GM23338 (cell line): ENCODE results near the gene XPO6. TPM values are rescaled to one million over a fixed set of nuclear protein-coding genes. Genes with fewer than 3 reads are reported as not detected.

Experiments
- ATAC-seq: fragments of 200-7000 bp; cut with Tn5 transposase; 3 replicates; pipeline ENCODE4 v1.9.1; 2020
- DNase-seq: peaks from one replicate; pipeline ENCODE4 v3.0.0-alpha.2; 2015; ENCODE audit warnings: low spot score
- H2AFZ ChIP-seq: fragments of 200-600 bp; sonication (generic); 2 replicates; pipeline ENCODE4 v1.8.0; 2016; ENCODE audit warnings: antibody characterized with exemption, mild to moderate bottlenecking, moderate library complexity
- H3F3A ChIP-seq: fragments of 200-600 bp; sonication (generic); replicated peaks from 2 replicates; pipeline ENCODE4 v1.8.0; 2017; ENCODE audit warnings: antibody characterized with exemption, mixed run types, low read depth
- H3K27ac ChIP-seq: fragments of 200-600 bp; sonication (generic); 2 replicates; pipeline ENCODE4 v1.6.1; 2016; ENCODE audit warnings: low read depth
- H3K27me3 ChIP-seq: fragments of 200-600 bp; sonication (generic); 2 replicates; pipeline ENCODE4 v1.8.0; 2016; ENCODE audit warnings: mild to moderate bottlenecking, mixed run types, moderate library complexity; ENCODE audit not compliant: insufficient read depth
- H3K36me3 ChIP-seq: fragments of 200-600 bp; sonication (generic); 2 replicates; pipeline ENCODE4 v1.8.0; 2016; ENCODE audit warnings: mild to moderate bottlenecking; ENCODE audit not compliant: insufficient read depth
- H3K4me1 ChIP-seq: fragments of 200-600 bp; sonication (generic); 2 replicates; pipeline ENCODE4 v1.8.0; 2016; ENCODE audit warnings: mild to moderate bottlenecking, moderate library complexity; ENCODE audit not compliant: insufficient read depth
- H3K4me2 ChIP-seq: fragments of 200-600 bp; sonication (generic); 2 replicates; pipeline ENCODE4 v1.7.1; 2017; ENCODE audit warnings: mixed run types
- H3K4me3 ChIP-seq: fragments of 200-600 bp; sonication (generic); 2 replicates; pipeline ENCODE4 v1.6.1; 2016; ENCODE audit warnings: mixed run types
- H3K79me2 ChIP-seq: fragments of 200-600 bp; sonication (generic); replicated peaks from 2 replicates; pipeline ENCODE4 v1.8.0; 2017; ENCODE audit warnings: mild to moderate bottlenecking; ENCODE audit not compliant: insufficient read depth
- H3K9me2 ChIP-seq: fragments of 200-600 bp; sonication (generic); 2 replicates; pipeline ENCODE4 v1.8.0; 2017; ENCODE audit not compliant: insufficient read depth
- H4K20me1 ChIP-seq: fragments of 200-600 bp; sonication (generic); replicated peaks from 2 replicates; pipeline ENCODE4 v1.8.0; 2017; ENCODE audit warnings: mild to moderate bottlenecking; ENCODE audit not compliant: insufficient read depth
- H3K27ac Mint-ChIP-seq: 2 replicates; pipeline ENCODE4 v1.8.0; 2020; ENCODE audit warnings: inconsistent platforms, mild to moderate bottlenecking, moderate library complexity, mixed read lengths
- H3K27me3 Mint-ChIP-seq: 3 replicates; pipeline ENCODE4 v1.8.0; 2022; ENCODE audit warnings: low read depth, mild to moderate bottlenecking, moderate library complexity, mixed read lengths, inconsistent platforms; ENCODE audit not compliant: insufficient read depth, poor library complexity
- H3K36me3 Mint-ChIP-seq: 3 replicates; pipeline ENCODE4 v1.8.0; 2021; ENCODE audit warnings: low read depth, mild to moderate bottlenecking, inconsistent platforms, moderate library complexity, mixed read lengths
- H3K4me1 Mint-ChIP-seq: 3 replicates; pipeline ENCODE4 v1.8.0; 2020; ENCODE audit warnings: mild to moderate bottlenecking, inconsistent platforms, mixed read lengths
- H3K4me3 Mint-ChIP-seq: 3 replicates; pipeline ENCODE4 v1.8.0; 2021; ENCODE audit warnings: moderate library complexity, mild to moderate bottlenecking, inconsistent platforms, mixed read lengths
- H3K9me3 Mint-ChIP-seq: 3 replicates; pipeline ENCODE4 v1.8.0; 2020; ENCODE audit warnings: moderate library complexity, mild to moderate bottlenecking, inconsistent platforms, mixed read lengths
- CREB1 ChIP-seq: fragments of 250-450 bp; sonication (Bioruptor Pico); IDR thresholded peaks from 2 replicates; pipeline ENCODE4 v1.5.0; 2020; ENCODE audit warnings: low read depth, mild to moderate bottlenecking, moderate library complexity
- EZH2 ChIP-seq: fragments of 200-600 bp; sonication (generic); IDR thresholded peaks from one replicate; pipeline ENCODE4 v1.8.0; 2017; ENCODE audit warnings: antibody characterized with exemption, mild to moderate bottlenecking, low read depth; ENCODE audit not compliant: unreplicated experiment
- EZH2phosphoT487 ChIP-seq: fragments of 200-600 bp; sonication (generic); IDR thresholded peaks from one replicate; pipeline ENCODE4 v1.8.1; 2018; ENCODE audit warnings: antibody characterized with exemption; ENCODE audit not compliant: unreplicated experiment
- JUNB ChIP-seq: IDR thresholded peaks from one replicate; pipeline ENCODE4 v1.6.1; 2016; ENCODE audit warnings: antibody characterized with exemption; ENCODE audit not compliant: unreplicated experiment
- POLR2AphosphoS5 ChIP-seq: IDR thresholded peaks from 2 replicates; pipeline ENCODE4 v1.6.1; 2016; ENCODE audit warnings: antibody characterized with exemption, low read depth
- STAT1 ChIP-seq: IDR thresholded peaks from one replicate; pipeline ENCODE4 v1.6.1; 2016; ENCODE audit warnings: antibody characterized with exemption; ENCODE audit not compliant: unreplicated experiment
- ZNF331 ChIP-seq: fragments of 250-450 bp; sonication (Bioruptor Pico); IDR thresholded peaks from 2 replicates; pipeline ENCODE4 v1.5.0; 2020; ENCODE audit warnings: low read depth, mild to moderate bottlenecking, moderate library complexity
- polyA plus RNA-seq: library from polyadenylated mRNA; unstranded; fragments of >200 nt; fragmentation: Nextera tagmentation; extraction: Ambion mirVana; gene quantifications from 2 replicates; pipeline ENCODE4 v1.2.1, GENCODE V29; 2016
- total RNA-seq: library from RNA; depleted of rRNA; stranded (reverse); fragments of >200 nt; shearing (Covaris generic); gene quantifications from 2 replicates; pipeline ENCODE4 v1.2.3, GENCODE V29; 2014
- TF ChIP-seq, protein P1 (sequence below): fragments of 250-450 bp; sonication (Bioruptor Pico); IDR thresholded peaks from 2 replicates; pipeline ENCODE4 v1.5.0; 2020; ENCODE audit warnings: mild to moderate bottlenecking, moderate library complexity

XPO6 gene
- total and polyA plus RNA-seq, 2 experiments from 2014 or later, result 83.9 to 178 TPM

DNA sequence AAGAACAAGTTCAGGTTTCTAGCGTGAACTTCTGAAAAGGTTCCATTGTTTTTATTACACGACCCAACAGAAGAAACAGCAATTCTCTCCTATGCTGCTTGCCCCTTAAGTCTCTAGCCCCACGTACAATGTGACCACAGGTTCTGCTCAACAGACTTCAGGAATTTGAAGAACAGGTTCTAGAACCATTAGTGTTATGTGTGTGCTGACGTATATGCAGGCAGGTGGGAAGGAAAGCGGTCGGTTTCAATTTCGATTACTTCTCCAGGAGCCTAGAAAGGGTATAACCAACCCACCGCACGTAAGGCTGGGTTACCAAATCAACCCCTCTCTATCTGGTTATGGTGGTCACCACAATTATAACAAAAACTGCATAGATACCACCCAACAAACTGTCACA is 39.4 kb downstream of the XPO6 start:
- no peaks in the 10 kb centered on the region for H3K4me1 ChIP-seq
- no peak overlapping the region for H2AFZ ChIP-seq
- H3K79me2 ChIP-seq, result peaks cover 59% of the 10 kb centered on the region
- H3K9me2 ChIP-seq, result no peaks in the 10 kb centered on the region
- no peak for ATAC-seq
- H3F3A ChIP-seq, result no peaks in the 10 kb centered on the region
- H3K4me3 ChIP-seq, result no peak overlapping the region
- TF ChIP-seq JUNB (no peak), POLR2AphosphoS5 (no peak), ZNF331 (CRISPR knock-in tag) (no peak), EZH2phosphoT487 (no peak), EZH2 (no peak), CREB1 (CRISPR knock-in tag) (no peak), STAT1 (no peak)
- TF ChIP-seq, protein P1, sequence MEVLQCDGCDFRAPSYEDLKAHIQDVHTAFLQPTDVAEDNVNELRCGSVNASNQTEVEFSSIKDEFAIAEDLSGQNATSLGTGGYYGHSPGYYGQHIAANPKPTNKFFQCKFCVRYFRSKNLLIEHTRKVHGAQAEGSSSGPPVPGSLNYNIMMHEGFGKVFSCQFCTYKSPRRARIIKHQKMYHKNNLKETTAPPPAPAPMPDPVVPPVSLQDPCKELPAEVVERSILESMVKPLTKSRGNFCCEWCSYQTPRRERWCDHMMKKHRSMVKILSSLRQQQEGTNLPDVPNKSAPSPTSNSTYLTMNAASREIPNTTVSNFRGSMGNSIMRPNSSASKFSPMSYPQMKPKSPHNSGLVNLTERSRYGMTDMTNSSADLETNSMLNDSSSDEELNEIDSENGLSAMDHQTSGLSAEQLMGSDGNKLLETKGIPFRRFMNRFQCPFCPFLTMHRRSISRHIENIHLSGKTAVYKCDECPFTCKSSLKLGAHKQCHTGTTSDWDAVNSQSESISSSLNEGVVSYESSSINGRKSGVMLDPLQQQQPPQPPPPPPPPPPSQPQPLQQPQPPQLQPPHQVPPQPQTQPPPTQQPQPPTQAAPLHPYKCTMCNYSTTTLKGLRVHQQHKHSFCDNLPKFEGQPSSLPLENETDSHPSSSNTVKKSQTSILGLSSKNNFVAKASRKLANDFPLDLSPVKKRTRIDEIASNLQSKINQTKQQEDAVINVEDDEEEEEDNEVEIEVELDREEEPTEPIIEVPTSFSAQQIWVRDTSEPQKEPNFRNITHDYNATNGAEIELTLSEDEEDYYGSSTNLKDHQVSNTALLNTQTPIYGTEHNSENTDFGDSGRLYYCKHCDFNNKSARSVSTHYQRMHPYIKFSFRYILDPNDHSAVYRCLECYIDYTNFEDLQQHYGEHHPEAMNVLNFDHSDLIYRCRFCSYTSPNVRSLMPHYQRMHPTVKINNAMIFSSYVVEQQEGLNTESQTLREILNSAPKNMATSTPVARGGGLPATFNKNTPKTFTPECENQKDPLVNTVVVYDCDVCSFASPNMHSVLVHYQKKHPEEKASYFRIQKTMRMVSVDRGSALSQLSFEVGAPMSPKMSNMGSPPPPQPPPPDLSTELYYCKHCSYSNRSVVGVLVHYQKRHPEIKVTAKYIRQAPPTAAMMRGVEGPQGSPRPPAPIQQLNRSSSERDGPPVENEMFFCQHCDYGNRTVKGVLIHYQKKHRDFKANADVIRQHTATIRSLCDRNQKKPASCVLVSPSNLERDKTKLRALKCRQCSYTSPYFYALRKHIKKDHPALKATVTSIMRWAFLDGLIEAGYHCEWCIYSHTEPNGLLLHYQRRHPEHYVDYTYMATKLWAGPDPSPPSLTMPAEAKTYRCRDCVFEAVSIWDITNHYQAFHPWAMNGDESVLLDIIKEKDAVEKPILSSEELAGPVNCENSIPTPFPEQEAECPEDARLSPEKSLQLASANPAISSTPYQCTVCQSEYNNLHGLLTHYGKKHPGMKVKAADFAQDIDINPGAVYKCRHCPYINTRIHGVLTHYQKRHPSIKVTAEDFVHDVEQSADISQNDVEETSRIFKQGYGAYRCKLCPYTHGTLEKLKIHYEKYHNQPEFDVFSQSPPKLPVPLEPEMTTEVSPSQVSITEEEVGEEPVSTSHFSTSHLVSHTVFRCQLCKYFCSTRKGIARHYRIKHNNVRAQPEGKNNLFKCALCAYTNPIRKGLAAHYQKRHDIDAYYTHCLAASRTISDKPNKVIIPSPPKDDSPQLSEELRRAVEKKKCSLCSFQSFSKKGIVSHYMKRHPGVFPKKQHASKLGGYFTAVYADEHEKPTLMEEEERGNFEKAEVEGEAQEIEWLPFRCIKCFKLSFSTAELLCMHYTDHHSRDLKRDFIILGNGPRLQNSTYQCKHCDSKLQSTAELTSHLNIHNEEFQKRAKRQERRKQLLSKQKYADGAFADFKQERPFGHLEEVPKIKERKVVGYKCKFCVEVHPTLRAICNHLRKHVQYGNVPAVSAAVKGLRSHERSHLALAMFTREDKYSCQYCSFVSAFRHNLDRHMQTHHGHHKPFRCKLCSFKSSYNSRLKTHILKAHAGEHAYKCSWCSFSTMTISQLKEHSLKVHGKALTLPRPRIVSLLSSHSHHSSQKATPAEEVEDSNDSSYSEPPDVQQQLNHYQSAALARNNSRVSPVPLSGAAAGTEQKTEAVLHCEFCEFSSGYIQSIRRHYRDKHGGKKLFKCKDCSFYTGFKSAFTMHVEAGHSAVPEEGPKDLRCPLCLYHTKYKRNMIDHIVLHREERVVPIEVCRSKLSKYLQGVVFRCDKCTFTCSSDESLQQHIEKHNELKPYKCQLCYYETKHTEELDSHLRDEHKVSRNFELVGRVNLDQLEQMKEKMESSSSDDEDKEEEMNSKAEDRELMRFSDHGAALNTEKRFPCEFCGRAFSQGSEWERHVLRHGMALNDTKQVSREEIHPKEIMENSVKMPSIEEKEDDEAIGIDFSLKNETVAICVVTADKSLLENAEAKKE, result no peak
- Mint-ChIP-seq H3K27me3 (peaks cover 2% of the 10 kb centered on the region), H3K9me3 (no peaks in the 10 kb centered on the region; the same call in 2 of the 3 replicates), H3K36me3 (peaks cover 53% of the 10 kb centered on the region), H3K27ac (no peak overlapping the region), H3K4me3 (no peak overlapping the region), H3K4me1 (no peaks in the 10 kb centered on the region)
- 0 out of 2 replicates have a peak overlapping the region, but pooled peaks have one; percentile 26 for H3K27ac ChIP-seq
- H3K27me3 ChIP-seq, result no peaks in the 10 kb centered on the region
- no peak overlapping the region for H3K4me2 ChIP-seq
- DNase-seq, result no peak
- peaks cover 34% of the 10 kb centered on the region for H3K36me3 ChIP-seq
- peaks cover 29% of the 10 kb centered on the region for H4K20me1 ChIP-seq
